Stimulated activated CD8-positive, alpha-beta memory T cell treated with anti-CD3 and anti-CD28 coated beads, Interleukin-12 subunit alpha, Interleukin-12 subunit beta, amount 100 ng/mL, for 1 hour (primary cell): ENCODE measurements around the gene ARSD.
"Not testable (repeated sequence)": the region's sequence is repeated elsewhere in the genome, so short reads cannot be mapped to it uniquely, and the experiment has no call there.

Source experiments
- DNase-seq: peaks from one replicate; pipeline ENCODE4 v3.0.0-alpha.2; 2020; ENCODE audit warnings: low read depth

Gene ARSD

DNA sequence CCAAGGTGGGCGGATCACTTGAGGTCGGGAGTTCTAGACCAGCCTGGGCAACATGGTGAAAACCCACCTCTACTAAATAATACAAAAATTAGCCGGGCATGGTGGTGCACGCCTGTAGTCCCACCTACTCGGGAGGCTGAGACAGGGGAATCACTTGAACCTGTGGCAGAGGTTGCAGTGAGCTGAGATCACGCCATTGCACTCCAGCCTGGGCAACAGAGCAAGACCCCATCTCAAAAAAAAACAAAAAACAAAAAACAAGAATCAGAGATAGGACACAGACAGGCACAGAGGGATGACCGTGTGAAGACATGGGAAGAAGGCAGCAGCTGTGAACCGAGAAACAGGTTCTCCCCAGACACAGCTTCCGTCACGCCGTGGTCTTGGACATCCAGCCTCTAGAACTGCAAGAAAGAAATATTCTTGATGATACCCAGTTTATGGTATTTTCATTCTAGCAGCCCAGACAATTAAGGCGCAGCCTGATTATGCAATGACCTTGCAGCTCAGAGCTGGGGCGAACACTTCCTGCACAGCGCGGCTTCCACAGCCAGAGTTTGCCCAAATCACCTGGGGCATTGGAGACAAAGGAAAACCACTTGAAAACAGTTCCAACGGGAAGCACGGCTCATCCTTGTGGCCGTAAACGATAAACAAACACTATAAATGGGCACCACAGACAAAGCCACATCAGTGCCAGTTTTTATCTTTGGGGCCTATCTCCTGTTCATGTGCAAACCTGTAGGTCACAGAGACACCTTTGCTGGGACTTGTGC lies 4.2 kb upstream of the ARSD start:
- no peak for DNase-seq

DNA sequence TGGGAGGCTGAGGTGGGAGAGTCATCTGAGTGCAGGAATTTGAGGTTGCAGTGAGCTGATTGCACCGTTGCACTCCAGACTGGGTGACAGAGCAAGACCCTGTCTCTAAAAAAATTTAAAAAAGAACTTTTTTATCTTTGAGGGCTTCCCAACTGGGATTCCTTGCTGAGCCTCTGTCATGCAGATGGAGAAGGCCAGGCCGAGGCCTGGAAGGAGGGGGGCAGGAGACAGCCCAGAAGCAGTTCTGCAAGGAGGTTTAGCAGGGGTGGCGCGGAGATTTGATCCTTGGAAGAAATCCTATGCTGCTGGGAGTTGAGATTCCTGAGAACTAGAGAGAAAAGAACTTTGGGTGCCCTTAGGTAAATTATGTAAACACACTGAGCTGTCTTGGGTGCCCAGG lies 2.5 kb upstream of the ARSD start:
- DNase-seq: no peak

DNA sequence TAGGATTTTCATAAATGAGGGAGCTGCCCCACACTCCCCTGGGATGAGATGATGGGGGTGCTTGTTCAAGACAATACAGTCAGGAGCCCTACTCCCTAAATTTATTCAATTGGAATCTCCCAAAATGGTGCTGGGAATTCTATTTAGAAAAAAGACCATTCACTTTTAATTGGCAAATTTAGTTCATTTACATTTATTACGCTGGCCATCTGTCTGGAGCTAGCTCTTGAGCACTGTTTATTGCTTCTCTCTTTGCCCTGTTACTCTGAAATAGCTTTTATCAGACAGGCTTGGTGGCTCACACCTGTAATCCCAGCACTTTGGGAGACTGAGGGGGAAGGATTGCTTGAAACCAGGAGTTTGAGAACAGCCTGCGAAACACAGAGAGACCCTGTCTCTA lies 2.0 kb upstream of the ARSD start:
- no peak for DNase-seq

DNA sequence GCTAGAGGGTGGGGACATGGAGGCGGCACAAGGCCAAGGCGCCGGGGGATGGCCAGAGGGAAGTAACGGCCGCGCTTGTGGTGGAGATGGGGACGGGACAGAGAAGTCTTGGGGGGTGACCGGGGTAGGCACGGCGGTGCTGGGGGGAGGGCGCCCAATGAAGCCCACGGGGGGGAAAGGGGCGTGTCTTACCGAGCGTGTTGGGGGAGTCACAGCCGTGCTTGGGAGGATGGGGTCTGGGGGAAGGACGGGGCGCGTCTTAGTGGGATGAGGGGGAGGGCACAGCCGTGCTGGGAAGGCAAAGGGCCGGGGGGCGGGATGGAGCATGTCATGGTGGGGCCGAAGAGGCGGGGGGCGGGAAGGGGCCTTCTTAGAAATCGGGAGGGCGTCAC lies 952 bp downstream of the ARSD start:
- DNase-seq: no peak

DNA sequence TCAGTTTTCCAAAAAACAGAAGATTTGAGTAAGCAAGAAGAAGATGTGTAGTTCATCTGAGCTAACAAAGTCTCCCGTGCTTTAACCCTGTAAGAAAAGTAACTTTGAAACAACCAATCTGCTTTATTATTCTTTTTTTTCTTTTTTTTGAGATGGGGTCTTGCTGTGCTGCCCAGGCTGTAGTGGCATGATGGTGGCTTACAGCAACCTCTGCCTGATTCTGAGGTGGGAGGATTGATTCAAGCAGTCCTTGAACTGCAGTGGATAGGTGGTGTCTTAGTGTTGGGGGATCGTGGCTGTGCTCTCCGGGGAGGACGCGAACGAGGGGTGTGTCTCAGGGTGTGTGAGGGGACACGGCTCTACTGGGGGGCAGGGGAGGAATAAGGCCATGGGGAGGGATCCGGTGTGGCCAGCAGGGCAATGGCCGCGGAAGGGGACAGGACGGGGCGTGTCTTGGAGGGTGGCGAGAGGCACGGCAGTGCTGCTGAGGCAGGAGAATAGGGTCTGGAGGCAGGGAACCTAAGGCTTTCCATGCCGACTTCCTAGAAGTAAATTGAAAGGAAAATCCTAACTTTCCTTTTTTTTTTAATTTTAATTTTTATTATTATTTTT lies 2.4 kb downstream of the ARSD start:
- DNase-seq: no peak

DNA sequence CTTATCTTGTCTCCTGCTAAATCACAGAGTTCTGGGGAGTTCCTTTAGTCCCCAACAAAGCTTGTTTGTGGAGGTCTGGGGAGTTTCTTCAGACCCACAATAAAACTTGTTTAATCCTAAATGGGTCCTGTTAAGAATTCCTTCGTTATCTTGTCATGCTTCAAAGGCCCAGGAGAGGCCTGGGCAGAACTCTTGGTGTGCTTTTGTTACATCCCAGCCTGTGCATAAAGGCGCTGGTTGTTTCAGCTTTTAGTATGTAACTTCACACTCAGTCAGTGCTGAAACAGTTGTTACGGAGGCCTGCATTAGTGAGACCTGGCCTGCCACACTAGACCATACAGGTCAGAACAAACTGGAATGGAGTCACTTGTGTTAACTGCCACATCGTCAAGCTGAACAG lies 2.9 kb downstream of the ARSD start:
- DNase-seq: not testable (repeated sequence)

DNA sequence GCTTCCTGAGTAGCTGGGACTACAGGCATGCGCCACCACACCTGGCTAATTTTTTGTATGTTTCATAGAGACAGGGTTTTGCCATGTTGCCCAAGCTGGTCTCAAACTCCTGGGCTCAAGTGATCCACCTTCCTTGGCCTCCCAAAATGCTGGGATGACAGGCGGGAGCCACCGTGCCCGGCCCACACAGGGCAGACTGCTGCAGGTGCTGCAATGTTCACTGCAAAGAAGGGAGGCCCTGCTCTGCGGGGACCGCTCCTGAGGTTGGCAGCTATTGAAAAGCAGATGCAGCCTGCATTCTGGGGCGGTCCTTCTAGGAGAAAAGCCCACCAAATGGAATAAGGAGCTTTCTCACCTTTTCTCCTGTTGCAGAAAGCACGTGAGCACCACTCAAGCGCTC lies 5.0 kb downstream of the ARSD start:
- no peak for DNase-seq

DNA sequence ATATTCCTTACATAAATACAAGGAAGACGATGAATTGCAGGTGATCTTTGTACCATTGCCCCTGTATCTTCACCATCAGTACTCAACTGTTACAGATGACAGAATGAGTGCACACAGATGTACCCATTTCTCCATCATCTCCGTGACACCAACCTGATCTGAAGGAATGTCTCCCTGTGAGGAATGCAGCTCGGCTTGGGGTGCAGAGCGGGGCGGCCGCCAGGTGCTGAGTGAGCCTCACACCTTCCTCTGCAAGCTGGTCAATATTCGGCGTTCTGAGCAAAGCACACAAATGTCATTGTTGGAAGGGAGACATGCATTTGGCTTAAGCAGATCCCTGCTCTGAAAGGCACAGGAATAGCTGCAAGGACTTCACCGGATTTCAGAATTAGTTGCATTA lies 7.4 kb downstream of the ARSD start:
- no peak for DNase-seq

DNA sequence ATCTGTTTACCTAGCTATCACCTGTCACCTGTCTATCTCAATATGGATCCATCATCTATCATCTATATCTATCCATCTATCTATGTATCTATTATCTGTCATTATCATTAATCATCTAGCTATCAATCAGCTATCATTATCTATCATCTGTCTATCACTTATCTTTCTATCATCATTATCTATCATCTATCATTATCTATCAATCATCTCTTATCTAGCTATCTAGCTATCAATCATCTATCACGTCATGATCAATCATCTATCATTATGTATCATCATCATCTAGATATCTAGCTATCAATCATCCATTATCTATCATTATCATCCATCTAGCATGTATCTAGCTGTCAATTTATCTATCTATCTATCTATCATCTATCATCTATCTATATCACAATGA lies 7.9 kb downstream of the ARSD start:
- DNase-seq: no peak

DNA sequence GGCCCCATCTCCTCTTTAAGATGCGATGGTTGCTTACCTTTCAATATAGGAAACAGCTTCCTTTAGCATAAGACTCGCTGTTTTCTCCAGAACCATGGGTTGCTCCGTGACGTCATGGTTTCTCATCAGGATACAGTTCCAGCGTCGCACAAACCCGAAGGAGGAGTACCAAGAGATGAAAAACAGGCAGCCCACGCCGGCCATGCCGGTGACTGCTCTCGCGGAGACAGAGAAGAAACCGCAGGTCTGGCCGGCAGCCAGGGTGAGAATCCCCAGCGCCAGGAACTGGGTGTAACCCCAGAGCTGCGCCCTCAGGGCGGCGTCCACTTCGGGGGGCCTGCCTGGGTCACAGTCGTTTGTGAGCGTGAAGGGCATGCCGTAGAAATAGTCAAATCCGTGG lies 11.4 kb downstream of the ARSD start:
- no peak for DNase-seq

DNA sequence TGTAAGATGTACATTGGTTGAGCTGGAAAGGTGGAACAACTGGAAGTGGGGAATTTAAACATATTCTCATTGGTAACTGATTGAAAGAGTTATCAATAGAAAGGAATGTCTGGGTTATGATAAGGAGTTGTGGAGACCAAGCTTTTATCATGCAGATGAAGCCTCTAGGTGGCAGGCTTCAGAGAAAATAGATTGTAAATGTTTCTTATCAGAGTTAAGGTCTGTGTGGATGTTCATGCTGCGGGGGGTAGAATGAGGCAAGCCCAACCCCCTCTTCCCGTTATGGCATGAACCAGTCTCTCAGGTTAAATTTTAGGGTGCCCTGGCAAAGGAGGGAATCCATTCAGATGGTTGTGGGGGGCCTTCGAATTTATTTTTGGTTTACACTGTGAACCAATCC lies 16.0 kb downstream of the ARSD start:
- no peak for DNase-seq

DNA sequence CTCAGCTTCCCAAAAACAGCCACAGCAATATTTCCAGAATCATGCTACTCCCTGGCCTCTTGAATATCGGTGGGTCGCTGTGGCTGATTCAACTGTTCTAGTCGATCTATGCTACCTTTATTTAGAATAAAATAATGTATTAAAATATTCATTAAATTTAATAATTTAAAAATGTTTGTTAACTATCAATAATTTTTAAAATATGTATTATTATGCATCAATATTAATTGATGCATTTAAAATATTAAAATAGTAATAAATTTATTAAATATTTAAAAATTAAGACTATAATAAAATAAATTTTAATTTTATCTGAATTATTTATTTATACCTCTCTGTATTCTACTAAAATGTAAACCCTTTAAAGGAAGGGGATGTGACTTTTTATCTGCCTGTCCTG lies 19.0 kb downstream of the ARSD start:
- no peak for DNase-seq

DNA sequence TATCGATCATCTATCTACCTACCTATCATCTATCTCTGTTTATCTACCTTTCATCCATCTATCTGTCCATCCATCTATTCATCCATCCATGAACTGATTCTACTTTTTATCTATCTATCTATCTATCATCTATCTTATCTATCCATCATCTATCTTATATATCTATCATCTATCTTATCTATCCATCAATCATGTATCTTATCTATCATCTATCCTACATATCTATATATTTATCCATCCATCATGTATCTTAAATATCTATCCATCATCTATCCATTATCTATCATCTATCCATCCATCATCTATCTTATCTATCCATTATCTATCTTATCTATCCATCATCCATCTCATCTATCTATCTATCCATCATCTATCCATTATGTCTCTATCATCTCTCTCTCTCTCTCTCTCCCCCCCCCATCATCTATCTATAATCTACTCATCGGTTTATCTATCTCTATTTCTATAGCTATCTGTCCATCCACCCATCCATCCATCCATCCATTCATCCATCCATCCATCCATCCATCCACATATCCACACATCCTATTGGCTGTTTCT lies 20.9 kb downstream of the ARSD start:
- no peak for DNase-seq

DNA sequence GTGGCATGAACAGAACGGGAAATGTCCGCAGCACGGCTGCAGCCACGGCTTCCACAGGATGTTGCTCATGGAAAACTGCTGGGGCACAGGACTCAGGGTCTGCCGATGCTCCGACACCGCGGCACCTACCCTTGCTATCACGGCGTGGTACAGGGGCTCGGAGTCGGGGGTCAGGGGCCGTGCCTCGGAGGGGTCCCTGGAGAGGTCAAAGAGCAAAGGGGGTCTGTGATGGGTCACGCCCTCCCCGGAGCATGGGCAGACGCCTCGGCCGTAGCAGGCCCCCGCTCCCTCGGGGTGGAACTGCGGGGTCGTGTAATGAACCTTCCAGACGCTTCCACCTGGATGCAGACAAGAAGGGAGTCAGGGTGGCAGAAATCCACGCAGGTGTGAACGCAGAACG lies 21.8 kb downstream of the ARSD start:
- DNase-seq: no peak

DNA sequence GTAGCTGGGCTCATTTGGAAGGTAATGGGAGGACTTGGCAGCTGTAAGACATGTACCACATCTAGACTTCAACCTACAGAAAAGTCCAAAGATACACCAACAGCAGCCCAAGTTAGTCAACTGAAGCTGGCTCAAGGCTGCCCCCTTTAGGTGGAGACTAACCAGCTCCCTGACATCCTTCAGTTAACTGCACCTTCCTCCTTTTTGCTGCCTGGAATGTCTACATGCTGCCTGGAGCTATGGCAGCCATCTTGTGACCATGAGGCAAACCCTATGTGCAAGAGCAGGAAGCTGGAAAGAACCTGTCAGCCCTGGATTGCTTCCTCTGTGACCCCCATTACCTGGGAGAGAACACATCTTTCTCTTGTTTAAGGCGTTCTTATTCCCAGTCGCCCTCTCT lies 25.8 kb downstream of the ARSD start:
- no peak for DNase-seq

DNA sequence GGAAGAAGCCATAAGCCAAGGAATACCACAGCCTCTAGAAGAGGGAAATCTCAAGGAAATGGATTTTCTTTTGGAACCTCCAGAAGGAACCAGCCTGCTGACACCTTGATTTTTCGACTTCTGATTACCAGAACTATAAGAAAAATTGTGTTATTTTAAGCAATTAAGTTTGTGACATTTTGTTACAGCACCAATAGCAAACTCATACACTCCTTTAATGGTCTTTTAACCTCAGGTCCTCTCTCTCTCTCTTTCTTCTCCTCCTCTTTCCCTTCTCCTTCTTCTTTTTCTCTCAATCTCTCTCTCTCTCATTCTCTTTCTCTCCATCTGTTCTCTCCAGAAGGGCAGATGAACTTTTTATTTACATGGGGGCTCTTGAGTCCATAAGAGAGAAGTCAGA lies 26.3 kb downstream of the ARSD start:
- DNase-seq: no peak

DNA sequence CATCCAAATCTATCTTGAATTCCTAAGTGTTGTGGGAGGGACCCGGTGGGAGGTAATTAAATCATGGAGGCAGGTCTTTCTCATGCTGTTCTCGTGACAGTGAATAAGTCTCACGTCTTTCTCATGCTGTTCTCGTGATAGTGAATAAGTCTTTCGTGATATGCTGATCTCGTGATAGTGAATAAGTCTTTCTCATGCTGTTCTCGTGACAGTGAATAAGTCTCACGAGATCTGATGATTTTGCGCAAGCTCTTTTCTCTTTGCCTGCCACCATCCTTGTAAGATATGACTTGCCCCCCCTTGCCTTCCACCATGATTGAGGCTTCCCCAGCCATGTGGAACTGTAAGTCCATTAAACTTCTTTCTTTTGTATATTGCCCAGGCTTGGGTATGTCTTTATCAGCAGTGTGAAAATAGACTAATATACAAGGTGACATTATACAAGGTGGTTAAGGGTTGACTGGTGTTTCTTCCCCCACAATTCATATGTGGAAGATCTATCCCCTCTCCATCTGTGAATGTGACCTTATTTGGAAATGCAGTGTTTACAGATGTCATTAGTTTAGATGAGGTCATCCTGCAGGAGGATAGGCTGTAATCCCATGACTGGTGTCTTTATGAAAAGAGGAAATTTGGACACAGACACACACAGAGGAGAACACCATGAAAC lies 27.6 kb downstream of the ARSD start:
- no peak for DNase-seq

DNA sequence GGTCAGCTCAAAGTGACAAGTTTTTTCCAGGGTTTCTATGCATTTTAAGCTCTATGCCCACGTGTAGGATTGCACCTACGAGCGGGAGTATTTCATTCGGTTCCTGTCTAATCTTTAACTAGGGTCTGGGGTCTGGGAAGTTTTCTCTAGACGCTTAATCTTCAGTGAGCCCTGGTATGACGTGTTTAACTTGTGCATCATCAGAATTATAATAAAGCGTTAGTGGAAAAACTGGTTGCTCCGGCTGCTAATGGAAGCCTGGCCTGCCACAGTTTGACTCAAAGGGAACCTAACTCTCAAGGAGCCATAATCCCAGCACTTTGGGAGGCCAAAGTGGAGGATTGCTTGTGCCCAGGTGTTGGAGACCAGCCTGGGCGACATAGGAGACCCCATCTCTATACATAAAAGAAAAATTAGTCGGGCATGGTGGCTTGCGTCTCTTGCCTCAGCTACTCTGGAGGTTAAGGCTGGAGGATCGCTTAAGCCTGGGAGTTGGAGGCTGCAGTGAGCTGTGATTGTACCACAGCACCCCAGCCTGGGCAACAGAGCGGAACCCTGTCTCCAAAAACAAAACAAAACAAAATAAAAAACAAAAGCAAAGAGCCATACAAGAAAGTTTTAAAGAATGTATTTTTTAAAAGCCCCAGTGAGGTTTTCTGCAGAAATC lies 30.2 kb downstream of the ARSD start:
- DNase-seq: no peak

DNA sequence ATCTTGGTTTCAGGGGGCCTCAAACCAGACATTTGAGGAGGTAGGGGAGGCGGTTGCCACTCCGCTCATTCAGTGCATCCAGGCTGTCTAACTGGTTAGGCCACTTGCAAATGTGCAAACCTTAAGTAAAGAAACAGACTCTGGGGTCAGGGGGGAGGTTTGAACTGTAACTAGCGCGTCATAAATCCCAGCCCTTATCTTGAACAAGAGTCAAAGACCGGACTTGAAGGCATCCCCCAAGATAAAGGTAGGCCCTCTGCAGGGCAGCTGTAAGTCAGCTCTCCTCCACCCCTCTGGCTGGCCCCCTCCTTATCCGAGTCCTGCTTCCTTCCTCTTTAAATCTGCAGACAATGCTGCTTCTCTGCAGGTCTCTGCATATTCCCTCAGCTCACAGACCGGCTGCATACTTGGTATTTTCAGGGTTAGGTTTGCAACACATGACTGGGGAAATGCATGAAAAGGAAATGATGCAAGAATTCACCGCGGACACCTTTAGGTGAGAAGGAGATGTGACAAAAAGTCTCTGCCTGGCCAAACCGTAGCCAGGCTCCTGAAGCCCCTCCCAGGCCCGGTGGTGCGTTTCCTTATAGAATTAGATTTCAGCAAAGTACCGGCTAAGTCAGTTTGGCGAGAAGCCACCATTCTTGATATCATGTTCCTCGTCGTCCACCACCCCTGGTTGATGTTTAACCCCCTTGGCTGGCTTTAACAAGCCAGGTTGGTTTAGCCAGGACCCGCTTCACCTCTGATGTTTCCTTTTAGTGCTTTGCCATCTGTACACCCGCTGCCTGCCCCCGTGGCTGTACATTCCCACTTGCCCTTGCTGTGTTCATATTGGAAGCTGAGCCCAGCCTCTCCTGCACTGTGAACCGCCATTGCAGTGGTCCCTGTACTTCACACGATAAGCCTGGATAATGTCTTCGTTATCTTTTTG lies 31.2 kb downstream of the ARSD start:
- not testable (repeated sequence) for DNase-seq

DNA sequence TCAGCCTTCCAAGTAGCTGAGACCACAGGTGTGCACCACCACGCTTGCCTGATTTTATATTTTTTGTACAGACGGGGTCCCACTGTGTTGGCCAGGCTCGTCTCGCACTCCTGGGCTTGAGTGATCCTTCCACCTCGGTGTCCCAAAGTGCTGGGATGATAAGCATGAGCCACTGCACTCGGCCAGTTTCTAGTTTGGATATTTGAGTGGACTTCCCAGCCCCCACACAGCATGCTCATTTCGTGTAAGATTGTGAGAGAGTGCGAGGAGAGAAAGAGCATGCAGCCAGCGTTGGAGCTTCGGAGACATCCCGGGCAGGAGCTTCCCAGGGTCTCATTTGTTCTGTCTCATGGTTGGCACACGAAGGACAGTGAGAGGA lies 31.8 kb downstream of the ARSD start:
- DNase-seq: no peak

DNA sequence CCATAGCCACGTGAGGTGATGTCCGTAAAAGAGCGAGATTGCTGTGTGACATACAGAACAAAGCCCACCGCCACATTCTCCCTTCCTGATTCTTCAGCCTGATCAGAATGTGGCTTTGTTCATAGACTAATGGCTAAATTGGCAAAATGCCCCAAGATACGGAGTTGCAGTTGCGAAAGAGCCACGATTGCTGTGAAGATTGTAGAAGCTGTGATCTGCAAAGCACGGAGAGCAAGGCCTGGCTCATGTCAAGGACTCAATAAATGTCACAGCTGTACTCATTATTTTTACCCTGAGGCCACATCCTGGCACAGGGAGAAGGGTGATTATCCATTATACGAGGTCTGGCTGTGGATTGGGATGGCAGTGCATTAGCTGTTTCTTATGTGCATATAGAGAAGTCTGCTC lies 34.2 kb downstream of the ARSD start:
- DNase-seq: no peak

DNA sequence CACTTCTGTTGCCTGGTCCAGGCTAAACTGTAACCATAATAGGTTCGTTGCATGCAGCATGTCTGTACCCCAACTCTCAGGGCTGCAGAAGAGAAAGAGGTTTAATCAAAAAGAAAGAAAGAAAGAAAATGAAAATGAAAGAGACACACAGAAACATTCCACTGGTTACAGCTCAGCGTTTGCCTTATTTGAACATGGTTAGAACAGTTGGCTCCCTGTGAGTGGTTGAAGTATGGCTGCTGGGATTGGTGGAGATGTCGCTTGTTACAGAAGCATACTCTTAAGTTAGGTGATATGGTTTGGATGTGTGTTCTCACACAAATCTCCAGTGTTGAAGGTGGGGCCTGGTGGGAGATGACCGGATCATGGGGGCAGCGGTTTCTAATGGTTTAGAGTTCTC lies 36.3 kb downstream of the ARSD start:
- DNase-seq: no peak
